GM04503 (cell line): ENCODE measurements around the gene CNKSR3.

ENCODE experiments used
- DNase-seq: peaks from one replicate; pipeline ENCODE4 v3.0.0-alpha.2; 2012; ENCODE audit warnings: low read depth

CNKSR3 gene

GRCh38 chr6:154350293-154350692 is 160.2 kb downstream of the CNKSR3 start:
- no peak for DNase-seq

GRCh38 chr6:154347981-154348380 is 162.5 kb downstream of the CNKSR3 start:
- no peak for DNase-seq

- no peak for DNase-seq
Observed at GRCh38 chr6:154345811-154346210, 164.7 kb downstream of the CNKSR3 start.

GRCh38 chr6:154343473-154344308 is 166.8 kb downstream of the CNKSR3 start:
- DNase-seq: no peak

- DNase-seq: no peak
Observed at GRCh38 chr6:154341871-154342270, 168.6 kb downstream of the CNKSR3 start.

- DNase-seq: no peak
Observed at GRCh38 chr6:154341336-154341735, 169.1 kb downstream of the CNKSR3 start.
